ENCODE measurements around the gene SCAMP5. TPM values are rescaled to one million over a fixed set of nuclear protein-coding genes. Genes with fewer than 3 reads are reported as not detected.

Gene SCAMP5
- total RNA-seq, 4 donors from 2014 or later, result 1.3 to 4.1 (median 2.6) TPM

GRCh38 chr15:75063338-75063737, 68.0 kb downstream of the SCAMP5 start:
- TF ChIP-seq CTCF (IDR thresholded peaks at IDR 0.05; ENCODE audit: low read depth), result no peak

GRCh38 chr15:75063889-75064288, 68.5 kb downstream of the SCAMP5 start:
- no peak for TF ChIP-seq CTCF (IDR thresholded peaks at IDR 0.05; ENCODE audit: low read depth)

GRCh38 chr15:75064846-75065245, 69.5 kb downstream of the SCAMP5 start:
- no peak for TF ChIP-seq CTCF (IDR thresholded peaks at IDR 0.05; ENCODE audit: low read depth)

- TF ChIP-seq CTCF (IDR thresholded peaks at IDR 0.05; ENCODE audit: low read depth), result no peak
These were observed 70.1 kb downstream of the SCAMP5 start for GRCh38 chr15:75065467-75065850.

GRCh38 chr15:75065851-75066509, 70.6 kb downstream of the SCAMP5 start:
- TF ChIP-seq CTCF (IDR thresholded peaks at IDR 0.05; ENCODE audit: low read depth), result no peak

- TF ChIP-seq CTCF (IDR thresholded peaks at IDR 0.05; ENCODE audit: low read depth), result no peak
These were observed 71.9 kb downstream of the SCAMP5 start for GRCh38 chr15:75067123-75067830.

- no peak for TF ChIP-seq CTCF (IDR thresholded peaks at IDR 0.05; ENCODE audit: low read depth)
These were observed 73.4 kb downstream of the SCAMP5 start for GRCh38 chr15:75068748-75069147.

Data from subcutaneous adipose tissue (tissue), 4 donors.